ENCODE data around the gene CAPN1.

GRCh38 chr11:65217441-65218423 lies 36.0 kb downstream of the CAPN1 start:
- no peak for TF ChIP-seq GABPA (IDR thresholded peaks at IDR 0.05; ENCODE audit: low read depth)
- TF ChIP-seq NFIC (IDR thresholded peaks at IDR 0.05; ENCODE audit: borderline replicate concordance) = no peak
- no peak for TF ChIP-seq POLR2AphosphoS5 (IDR thresholded peaks at IDR 0.05; ENCODE audit: low read depth, low read length)
- TF ChIP-seq, protein P1, sequence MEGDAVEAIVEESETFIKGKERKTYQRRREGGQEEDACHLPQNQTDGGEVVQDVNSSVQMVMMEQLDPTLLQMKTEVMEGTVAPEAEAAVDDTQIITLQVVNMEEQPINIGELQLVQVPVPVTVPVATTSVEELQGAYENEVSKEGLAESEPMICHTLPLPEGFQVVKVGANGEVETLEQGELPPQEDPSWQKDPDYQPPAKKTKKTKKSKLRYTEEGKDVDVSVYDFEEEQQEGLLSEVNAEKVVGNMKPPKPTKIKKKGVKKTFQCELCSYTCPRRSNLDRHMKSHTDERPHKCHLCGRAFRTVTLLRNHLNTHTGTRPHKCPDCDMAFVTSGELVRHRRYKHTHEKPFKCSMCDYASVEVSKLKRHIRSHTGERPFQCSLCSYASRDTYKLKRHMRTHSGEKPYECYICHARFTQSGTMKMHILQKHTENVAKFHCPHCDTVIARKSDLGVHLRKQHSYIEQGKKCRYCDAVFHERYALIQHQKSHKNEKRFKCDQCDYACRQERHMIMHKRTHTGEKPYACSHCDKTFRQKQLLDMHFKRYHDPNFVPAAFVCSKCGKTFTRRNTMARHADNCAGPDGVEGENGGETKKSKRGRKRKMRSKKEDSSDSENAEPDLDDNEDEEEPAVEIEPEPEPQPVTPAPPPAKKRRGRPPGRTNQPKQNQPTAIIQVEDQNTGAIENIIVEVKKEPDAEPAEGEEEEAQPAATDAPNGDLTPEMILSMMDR (IDR thresholded peaks at IDR 0.05) = no peak
- no peak for TF ChIP-seq ELF1 (IDR thresholded peaks at IDR 0.05)
- TF ChIP-seq JUND (IDR thresholded peaks at IDR 0.05) = no peak
